DOHH2 (cell line): ENCODE measurements around the gene AKR1B15.

ENCODE experiments used
- H3F3A ChIP-seq: fragments of 200-600 bp; sonication (generic), shearing (Covaris generic); 2 replicates; pipeline ENCODE4 v1.6.0; 2016; ENCODE audit warnings: antibody characterized with exemption, mild to moderate bottlenecking; ENCODE audit not compliant: control insufficient read depth, insufficient read depth
- H3K27ac ChIP-seq: fragments of 200-600 bp; sonication (generic); 2 replicates; pipeline ENCODE4 v1.5.1; 2014; ENCODE audit warnings: low read depth, mild to moderate bottlenecking, low read length, moderate library complexity
- H3K27me3 ChIP-seq: fragments of 200-600 bp; sonication (generic); 2 replicates; pipeline ENCODE4 v1.6.1; 2014; ENCODE audit warnings: mild to moderate bottlenecking, low read length, mixed read lengths; ENCODE audit not compliant: control insufficient read depth
- H3K36me3 ChIP-seq: fragments of 200-600 bp; sonication (generic); 2 replicates; pipeline ENCODE4 v1.6.1; 2014; ENCODE audit warnings: mild to moderate bottlenecking, low read length, moderate library complexity, mixed read lengths; ENCODE audit not compliant: control insufficient read depth
- H3K4me1 ChIP-seq: fragments of 200-600 bp; sonication (generic); 2 replicates; pipeline ENCODE4 v1.6.1; 2014; ENCODE audit warnings: mild to moderate bottlenecking, low read length, mixed read lengths; ENCODE audit not compliant: control insufficient read depth
- H3K4me2 ChIP-seq: fragments of 200-600 bp; sonication (generic); 2 replicates; pipeline ENCODE4 v1.6.0; 2014; ENCODE audit warnings: mild to moderate bottlenecking, low read length, moderate library complexity
- H3K4me3 ChIP-seq: fragments of 200-600 bp; sonication (generic); 2 replicates; pipeline ENCODE4 v1.5.1; 2014; ENCODE audit warnings: mild to moderate bottlenecking, low read length, mixed read lengths
- H3K79me2 ChIP-seq: fragments of 200-600 bp; sonication (generic); 2 replicates; pipeline ENCODE4 v1.6.1; 2014; ENCODE audit warnings: mild to moderate bottlenecking, low read length, mixed read lengths; ENCODE audit not compliant: control insufficient read depth
- H3K9me2 ChIP-seq: fragments of 200-600 bp; sonication (generic); replicated peaks from 2 replicates; pipeline ENCODE4 v1.6.1; 2014; ENCODE audit warnings: mild to moderate bottlenecking, low read length, mixed read lengths; ENCODE audit not compliant: control insufficient read depth
- H3K9me3 ChIP-seq: fragments of 200-600 bp; sonication (generic); 2 replicates; pipeline ENCODE4 v1.6.1; 2014; ENCODE audit warnings: antibody characterized with exemption, low read length, mixed read lengths; ENCODE audit not compliant: control insufficient read depth, insufficient read depth
- H4K20me1 ChIP-seq: fragments of 200-600 bp; sonication (generic); 2 replicates; pipeline ENCODE4 v1.6.0; 2014; ENCODE audit warnings: low read depth, mild to moderate bottlenecking, antibody characterized with exemption, low read length, moderate library complexity; ENCODE audit not compliant: control insufficient read depth, insufficient read depth
- CTCF ChIP-seq: fragments of 200-600 bp; sonication (generic); IDR thresholded peaks from one replicate; pipeline ENCODE4 v1.5.1; 2014; ENCODE audit warnings: antibody characterized with exemption, mild to moderate bottlenecking, low read depth, low read length; ENCODE audit not compliant: poor library complexity, severe bottlenecking
- EZH2phosphoT487 ChIP-seq: fragments of 200-600 bp; sonication (generic); IDR thresholded peaks from 2 replicates; pipeline ENCODE4 v1.6.1; 2017; ENCODE audit warnings: borderline replicate concordance, mild to moderate bottlenecking, antibody characterized with exemption, low read length, moderate library complexity, mixed read lengths

AKR1B15 gene

GRCh38 chr7:134528749-134529148 is 20.2 kb upstream of the AKR1B15 start:
- Histone ChIP-seq H3K4me2 (no peak overlapping the region), H3K4me3 (no peak overlapping the region), H3K36me3 (no peaks in the 10 kb centered on the region), H3K27me3 (peaks cover 18% of the 10 kb centered on the region), H3F3A (no peaks in the 10 kb centered on the region), H3K79me2 (no peaks in the 10 kb centered on the region), H3K4me1 (no peaks in the 10 kb centered on the region), H3K9me3 (no peaks in the 10 kb centered on the region), H3K9me2 (no peaks in the 10 kb centered on the region), H4K20me1 (no peaks in the 10 kb centered on the region), H3K27ac (no peak overlapping the region)
- TF ChIP-seq CTCF (no peak), EZH2phosphoT487 (no peak)

- no peak overlapping the region for H3K27ac ChIP-seq
- H3K4me3 ChIP-seq = no peak overlapping the region
Measured at GRCh38 chr7:134530460-134530859, 18.4 kb upstream of the AKR1B15 start.

GRCh38 chr7:134532180-134532953 is 16.5 kb upstream of the AKR1B15 start:
- H3K9me2 ChIP-seq = no peaks in the 10 kb centered on the region
- no peak overlapping the region for H3K4me2 ChIP-seq

More at GRCh38 chr7:134530460-134530859, 18.4 kb upstream of the AKR1B15 start:
- Histone ChIP-seq H3K9me3 (no peaks in the 10 kb centered on the region), H3K27me3 (peaks cover 18% of the 10 kb centered on the region), H3K79me2 (no peaks in the 10 kb centered on the region), H3K9me2 (no peaks in the 10 kb centered on the region), H4K20me1 (no peaks in the 10 kb centered on the region), H3K4me2 (no peak overlapping the region), H3F3A (no peaks in the 10 kb centered on the region), H3K36me3 (no peaks in the 10 kb centered on the region), H3K4me1 (no peaks in the 10 kb centered on the region)
- no peak for TF ChIP-seq EZH2phosphoT487
- no peak for TF ChIP-seq CTCF

More at GRCh38 chr7:134532180-134532953, 16.5 kb upstream of the AKR1B15 start:
- no peak for TF ChIP-seq EZH2phosphoT487
- TF ChIP-seq CTCF = no peak
- Histone ChIP-seq H4K20me1 (no peaks in the 10 kb centered on the region), H3K79me2 (no peaks in the 10 kb centered on the region), H3K27ac (no peak overlapping the region), H3K27me3 (peaks cover 18% of the 10 kb centered on the region), H3K9me3 (no peaks in the 10 kb centered on the region), H3K4me3 (no peak overlapping the region), H3K36me3 (no peaks in the 10 kb centered on the region), H3F3A (no peaks in the 10 kb centered on the region), H3K4me1 (no peaks in the 10 kb centered on the region)
